GM12892 (cell line): ENCODE results near the gene FRY.

Source experiments
- POLR2A ChIP-seq: IDR thresholded peaks from 2 replicates; pipeline ENCODE4 v1.6.1; 2011; ENCODE audit warnings: low read depth, low read length, control low read depth
- TAF1 ChIP-seq: IDR thresholded peaks from 2 replicates; pipeline ENCODE4 v1.6.1; 2011; ENCODE audit warnings: low read depth, mild to moderate bottlenecking, control low read depth, low read length, borderline replicate concordance

- TF ChIP-seq POLR2A (no peak), TAF1 (no peak)
These were observed 309.3 kb downstream of the FRY start for GRCh38 chr13:32340914-32341313.
